LoVo (cell line): ENCODE results near the gene ANXA6.
A peak's percentile ranks its signal among the peaks of the same experiment; 100 is the strongest.

Source experiments
- DNase-seq: peaks from one replicate; pipeline ENCODE4 v3.0.0-alpha.2; 2016; ENCODE audit warnings: low spot score

ANXA6 gene

DNA sequence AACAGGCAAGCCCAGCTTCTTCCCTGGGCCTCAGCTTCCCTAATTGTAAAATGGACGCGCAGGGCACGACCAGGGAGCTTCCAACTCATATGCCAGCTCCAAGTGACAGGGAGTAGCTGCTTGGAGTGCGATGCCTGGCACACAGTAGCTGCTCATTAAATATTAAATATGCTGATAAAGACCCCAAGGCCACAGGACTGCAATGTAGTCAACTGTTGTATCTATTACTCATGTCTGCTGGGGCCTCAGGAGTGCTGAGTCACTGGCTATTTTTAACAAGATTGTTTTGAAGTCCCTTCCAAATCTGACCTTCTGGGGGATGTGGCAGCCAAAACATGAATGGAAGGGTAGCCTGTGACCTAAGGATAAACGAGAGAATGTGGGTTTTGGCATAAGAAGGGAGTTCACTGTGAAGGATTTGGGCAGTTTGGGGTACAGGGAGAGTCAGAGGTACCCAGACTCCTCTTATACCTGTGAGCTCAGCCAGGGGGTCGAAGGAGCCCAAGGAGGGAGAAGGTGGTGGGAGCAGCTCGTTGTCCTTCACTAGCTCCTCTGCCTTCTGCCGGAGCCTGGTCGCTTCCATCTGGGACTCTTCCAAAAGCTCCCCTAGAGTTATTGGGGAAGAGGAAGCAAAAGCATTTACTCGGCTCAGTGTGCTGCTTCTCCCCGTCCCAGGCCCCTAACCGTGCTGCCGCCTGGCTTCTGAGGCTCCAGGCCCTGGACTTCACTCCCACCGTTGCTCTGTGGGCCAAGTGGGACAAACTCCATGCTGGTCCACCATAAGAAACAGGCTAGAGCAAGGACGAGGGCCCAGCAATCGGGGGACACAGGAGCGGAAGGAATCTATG is 94.2 kb downstream of the ANXA6 start:
- DNase-seq = no peak

- DNase-seq = no peak
These were observed 95.0 kb downstream of the ANXA6 start for GRCh38 chr5:151062405-151063141.

GRCh38 chr5:151060742-151061141 is 96.8 kb downstream of the ANXA6 start:
- DNase-seq = no peak

DNA sequence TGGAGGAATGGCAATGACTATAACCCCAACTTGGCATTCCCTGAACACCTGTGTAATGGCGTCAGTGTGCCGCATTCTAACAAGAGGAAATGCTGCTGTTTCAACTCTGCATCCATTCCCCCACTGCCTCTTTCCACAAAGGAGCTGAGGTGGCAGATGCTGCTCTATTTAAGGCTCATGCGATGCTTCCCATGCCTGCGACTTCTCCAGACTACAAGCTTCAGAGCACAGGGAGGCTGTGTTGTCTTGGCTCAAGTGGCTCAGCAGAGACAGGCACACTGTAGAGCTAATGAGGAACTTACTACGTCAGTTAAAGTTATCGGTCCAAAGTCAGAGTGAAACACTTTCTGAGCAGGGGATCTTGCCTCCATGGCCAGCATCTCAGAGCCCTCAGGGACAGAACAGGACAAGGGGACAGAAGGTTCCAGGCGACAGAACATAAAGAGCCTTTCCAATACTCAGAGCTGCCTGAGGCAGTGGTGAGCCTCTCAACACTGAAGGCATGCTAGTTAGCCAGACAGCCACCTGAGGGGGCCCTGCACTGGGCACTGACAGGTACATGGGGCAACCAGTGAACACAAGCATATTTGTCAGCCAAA is 98.6 kb downstream of the ANXA6 start:
- no peak for DNase-seq

DNA sequence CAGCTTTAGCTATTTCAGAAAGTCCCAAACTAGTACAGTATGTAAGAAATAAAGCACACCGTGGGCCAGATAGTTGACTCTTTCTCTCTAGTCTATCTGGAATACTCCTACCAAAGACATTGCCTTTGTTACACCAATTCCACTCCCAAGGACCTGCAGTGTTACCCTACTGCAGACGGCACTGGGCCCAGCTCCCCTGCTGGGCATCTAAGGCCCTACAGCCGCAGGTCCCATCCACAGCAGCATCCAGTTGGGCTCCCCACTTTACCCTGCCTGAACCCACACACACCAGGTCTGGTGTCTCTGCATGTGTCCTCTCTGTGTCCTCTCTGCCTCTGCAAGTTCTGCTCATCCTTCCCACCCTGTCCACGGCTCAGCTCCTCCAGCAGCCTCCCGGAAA is 99.3 kb downstream of the ANXA6 start:
- no peak for DNase-seq

DNA sequence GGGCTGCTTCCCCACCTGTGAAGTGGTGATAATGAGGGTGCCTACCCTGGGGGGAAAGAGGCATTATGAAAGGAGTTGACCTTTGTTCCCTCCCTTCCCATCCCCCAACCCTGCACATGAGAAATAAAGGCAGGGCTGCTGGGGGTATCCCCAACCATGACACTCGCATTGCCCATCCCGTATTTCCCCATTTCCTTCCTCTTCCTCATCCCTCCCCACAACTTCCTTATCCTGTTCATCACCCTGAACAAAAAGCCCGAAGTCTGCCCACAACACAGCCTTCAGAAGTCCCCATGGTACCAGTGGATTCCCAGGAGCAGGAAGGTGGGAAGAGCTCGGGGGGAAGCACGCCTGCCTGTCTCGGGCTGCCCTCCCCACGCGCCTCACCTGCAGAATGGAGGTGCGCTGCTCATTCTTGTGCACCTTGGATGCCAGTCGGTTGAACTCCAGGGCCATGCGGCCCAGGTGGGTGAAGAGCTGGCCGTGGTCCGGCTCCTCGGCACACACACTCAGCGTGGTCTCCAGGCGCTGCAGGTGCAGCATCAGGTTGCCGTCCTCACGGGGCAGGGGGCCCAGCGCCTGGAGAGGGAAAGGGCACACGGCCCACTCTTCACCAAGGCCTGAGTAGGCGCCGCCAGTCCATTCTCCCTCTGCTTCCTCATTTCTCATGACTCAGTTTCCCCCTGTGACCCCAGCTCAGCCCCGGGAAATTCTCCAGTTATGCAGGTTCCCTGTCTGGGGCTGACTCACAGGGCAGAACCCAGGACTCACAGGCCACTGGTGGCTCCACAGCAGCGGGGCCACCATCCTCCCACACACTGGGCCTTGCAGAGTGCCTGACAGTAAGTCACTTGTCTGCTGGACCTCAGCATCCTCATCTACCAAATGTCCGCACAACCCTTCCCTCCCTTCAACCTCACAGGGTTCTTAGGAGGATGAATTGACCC is 100.9 kb downstream of the ANXA6 start:
- DNase-seq = no peak

DNA sequence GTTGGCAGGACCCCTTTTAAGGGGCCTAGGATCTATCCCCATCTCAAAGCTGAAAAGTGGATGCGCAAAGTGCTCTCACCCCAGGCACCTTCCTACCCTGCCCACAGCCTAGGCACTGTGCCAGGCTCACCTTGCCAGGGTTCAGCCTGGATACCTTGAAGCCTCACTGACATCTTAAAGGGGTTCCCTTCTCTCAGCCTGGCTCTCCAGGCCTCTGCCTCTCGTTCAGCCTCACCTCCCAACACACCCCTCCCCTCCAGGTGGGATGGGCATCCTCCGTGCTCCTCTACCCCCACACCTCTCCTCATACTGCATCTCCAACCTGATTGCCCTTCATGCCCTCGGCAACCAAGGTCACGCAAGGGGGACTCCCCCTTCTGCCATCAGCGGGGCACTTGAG is 102.2 kb downstream of the ANXA6 start:
- DNase-seq = no peak

GRCh38 chr5:151054709-151055108 is 102.9 kb downstream of the ANXA6 start:
- peak; percentile 31 for DNase-seq

DNA sequence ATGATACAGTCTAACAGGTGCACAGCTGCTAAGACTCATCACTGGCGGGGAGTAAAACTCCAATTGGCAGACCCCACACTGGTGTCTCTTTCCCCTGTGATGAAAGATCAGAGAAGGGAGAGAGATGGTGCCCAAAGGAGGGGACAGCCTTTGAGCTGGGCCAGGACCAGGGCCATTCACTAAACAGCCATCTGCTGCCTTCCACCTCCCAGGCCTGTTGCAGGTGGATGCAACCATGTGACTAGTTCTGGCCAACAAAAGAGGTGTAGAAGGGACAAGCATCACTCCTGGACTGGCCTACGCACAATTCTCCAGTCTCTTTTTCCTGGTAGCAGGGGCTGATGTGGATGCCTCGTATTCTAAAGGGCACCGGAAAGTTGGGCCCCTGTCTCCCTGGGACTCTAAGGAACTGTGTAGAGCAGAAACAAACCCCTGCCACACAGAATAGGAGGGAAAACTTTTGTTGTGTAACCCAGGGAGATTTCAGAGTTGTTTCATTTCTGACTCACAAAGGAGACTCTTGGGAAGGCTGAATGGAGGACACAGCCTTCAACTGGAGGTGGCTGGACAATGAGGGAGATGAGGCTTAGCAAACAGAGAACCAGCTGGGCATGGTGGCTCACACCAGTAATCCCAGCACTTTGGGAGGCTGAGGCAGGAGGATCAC is 103.7 kb downstream of the ANXA6 start:
- DNase-seq = no peak

- no peak for DNase-seq
These were observed 104.7 kb downstream of the ANXA6 start for GRCh38 chr5:151052836-151053235.

- DNase-seq = no peak
These were observed 105.5 kb downstream of the ANXA6 start for GRCh38 chr5:151051931-151052608.

DNA sequence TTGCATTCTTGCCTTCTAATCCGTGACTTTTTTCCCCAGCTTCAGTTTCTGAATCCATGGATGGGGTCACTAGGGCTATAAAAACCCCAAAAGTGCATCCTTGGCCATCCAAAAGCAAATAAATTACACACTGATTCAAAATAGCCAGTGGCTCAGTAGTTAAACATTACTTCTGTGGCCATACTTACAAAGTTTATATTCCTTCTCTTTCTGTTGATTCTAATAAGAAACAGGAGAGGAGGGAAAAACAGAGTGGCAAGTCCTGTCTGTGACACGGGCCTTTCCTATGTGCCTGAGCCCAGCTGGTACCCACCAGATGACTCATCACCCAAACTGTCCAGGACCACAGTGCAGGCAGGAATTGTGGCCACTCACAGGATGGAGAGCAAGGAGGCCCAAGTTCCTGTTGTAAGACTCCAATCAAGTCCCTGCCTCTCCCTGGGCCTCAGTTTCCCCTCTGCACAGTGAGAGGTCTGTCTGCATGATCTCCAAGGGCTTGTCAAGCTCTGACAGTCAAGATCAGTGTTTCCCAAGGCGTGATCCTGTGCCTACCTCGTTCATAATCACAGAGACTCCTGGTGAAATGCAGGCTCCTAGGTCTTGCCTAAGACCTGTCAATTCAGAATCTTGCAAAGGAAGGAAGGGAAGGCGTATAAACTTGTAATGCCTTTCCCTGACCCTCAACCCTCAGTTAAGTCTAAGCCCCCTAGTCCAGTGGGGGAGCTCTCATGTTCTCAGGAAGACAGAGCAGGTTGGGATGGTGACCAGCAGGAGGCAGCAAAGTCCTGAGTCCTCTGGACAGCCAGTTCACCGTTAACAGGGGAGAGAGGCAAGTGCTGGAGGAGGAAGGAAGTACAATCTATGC is 106.3 kb downstream of the ANXA6 start:
- DNase-seq = peak; percentile 43
